Hepatocyte (in vitro differentiated cells): ENCODE data around the gene MED9. TPM values are rescaled to one million over a fixed set of nuclear protein-coding genes. Genes with fewer than 3 reads are reported as not detected.
A peak's percentile ranks its signal among the peaks of the same experiment; 100 is the strongest.

Experiments used
- DNase-seq: peaks from one replicate; pipeline ENCODE4 v3.0.0-alpha.2; 2016; ENCODE audit warnings: low spot score
- H2AFZ ChIP-seq: fragments of 200-600 bp; sonication (generic); 2 replicates; pipeline ENCODE4 v1.6.0; 2016; ENCODE audit warnings: antibody characterized with exemption, mild to moderate bottlenecking
- H3K27ac ChIP-seq: fragments of 200-600 bp; sonication (generic); 2 replicates; pipeline ENCODE4 v1.5.1; 2016; ENCODE audit warnings: mild to moderate bottlenecking
- H3K27me3 ChIP-seq: fragments of 200-600 bp; sonication (generic); 2 replicates; pipeline ENCODE4 v1.6.1; 2016
- H3K36me3 ChIP-seq: fragments of 200-600 bp; sonication (generic); replicated peaks from 2 replicates; pipeline ENCODE4 v1.5.1; 2016; ENCODE audit warnings: low read depth; ENCODE audit not compliant: insufficient read depth
- H3K4me1 ChIP-seq: fragments of 200-600 bp; sonication (generic); 2 replicates; pipeline ENCODE4 v1.5.1; 2016; ENCODE audit warnings: mild to moderate bottlenecking, moderate library complexity; ENCODE audit not compliant: insufficient read depth
- H3K4me2 ChIP-seq: fragments of 200-600 bp; sonication (generic); 2 replicates; pipeline ENCODE4 v1.6.0; 2016
- H3K4me3 ChIP-seq: fragments of 200-600 bp; sonication (generic); 2 replicates; pipeline ENCODE4 v1.5.1; 2016; ENCODE audit warnings: mild to moderate bottlenecking
- H3K79me2 ChIP-seq: fragments of 200-600 bp; sonication (generic); 2 replicates; pipeline ENCODE4 v1.6.0; 2017; ENCODE audit warnings: mild to moderate bottlenecking
- H3K9me2 ChIP-seq: fragments of 200-600 bp; sonication (generic); replicated peaks from 2 replicates; pipeline ENCODE4 v1.6.0; 2017; ENCODE audit warnings: mild to moderate bottlenecking; ENCODE audit not compliant: insufficient read depth
- H3K9me3 ChIP-seq: fragments of 200-600 bp; sonication (generic); 2 replicates; pipeline ENCODE4 v1.5.1; 2016; ENCODE audit warnings: low read depth, mild to moderate bottlenecking
- H4K20me1 ChIP-seq: fragments of 200-600 bp; sonication (generic); 2 replicates; pipeline ENCODE4 v1.6.0; 2016; ENCODE audit warnings: mild to moderate bottlenecking; ENCODE audit not compliant: insufficient read depth, poor library complexity, severe bottlenecking
- CTCF ChIP-seq: fragments of 200-600 bp; sonication (generic); IDR thresholded peaks from 2 replicates; pipeline ENCODE4 v1.5.1; 2016; ENCODE audit warnings: antibody characterized with exemption, mild to moderate bottlenecking; ENCODE audit not compliant: poor library complexity
- EZH2 ChIP-seq: fragments of 200-600 bp; sonication (generic); IDR thresholded peaks from 2 replicates; pipeline ENCODE4 v1.6.1; 2016; ENCODE audit warnings: antibody characterized with exemption, mild to moderate bottlenecking, borderline replicate concordance
- EZH2phosphoT487 ChIP-seq: fragments of 200-600 bp; sonication (generic); IDR thresholded peaks from one replicate; pipeline ENCODE4 v1.6.1; 2018; ENCODE audit warnings: antibody characterized with exemption, mild to moderate bottlenecking, low read depth, moderate library complexity; ENCODE audit not compliant: unreplicated experiment, severe bottlenecking
- WGBS: methylation state at CpG from one replicate; pipeline ENCODE4 v1.1.6; 2016; ENCODE audit warnings: low lambda C conversion rate; ENCODE audit errors: missing lambda C conversion rate; 5-methylcytosine and 5-hydroxymethylcytosine counted together
- polyA plus RNA-seq: library from polyadenylated mRNA; unstranded; fragments of >200 nt; fragmentation: Nextera tagmentation; extraction: Ambion mirVana; gene quantifications from 2 replicates; pipeline ENCODE4 v1.2.1, GENCODE V29; 2016
- total RNA-seq: library from RNA; depleted of rRNA; stranded (reverse); fragments of >200 nt; gene quantifications from 2 replicates; pipeline ENCODE4 v1.2.3, GENCODE V29; 2014

The MED9 gene
- total and polyA plus RNA-seq, 2 experiments from 2014 or later, result 17.1 to 17.3 TPM

- TF ChIP-seq EZH2phosphoT487 (no peak), EZH2 (no peak), CTCF (no peak)
Observed at GRCh38 chr17:17440938-17441675, 35.7 kb upstream of the MED9 start.

GRCh38 chr17:17443173-17443572 lies 33.6 kb upstream of the MED9 start:
- H4K20me1 ChIP-seq, result no peaks in the 10 kb centered on the region
- H3K4me2 ChIP-seq, result no peak overlapping the region
- 93% methylated on average over 2 of the region's 14 CpGs for WGBS
- no peak for DNase-seq
- H3K4me3 ChIP-seq, result no peak overlapping the region
- H2AFZ ChIP-seq, result no peak overlapping the region
- no peaks in the 10 kb centered on the region for H3K9me2 ChIP-seq
- no peak overlapping the region for H3K27ac ChIP-seq
- H3K36me3 ChIP-seq, result no peaks in the 10 kb centered on the region
- H3K79me2 ChIP-seq, result no peaks in the 10 kb centered on the region
- no peak for TF ChIP-seq EZH2
- no peak for TF ChIP-seq EZH2phosphoT487
- TF ChIP-seq CTCF, result no peak
- H3K9me3 ChIP-seq, result no peaks in the 10 kb centered on the region
- H3K27me3 ChIP-seq, result no peaks in the 10 kb centered on the region
- no peaks in the 10 kb centered on the region for H3K4me1 ChIP-seq

More at GRCh38 chr17:17440938-17441675, 35.7 kb upstream of the MED9 start:
- no peaks in the 10 kb centered on the region for H3K36me3 ChIP-seq
- H3K4me2 ChIP-seq, result no peak overlapping the region
- H3K27me3 ChIP-seq, result no peaks in the 10 kb centered on the region
- no peaks in the 10 kb centered on the region for H4K20me1 ChIP-seq
- no peaks in the 10 kb centered on the region for H3K79me2 ChIP-seq
- 89% methylated on average over 11 of the region's 11 CpGs for WGBS
- H3K27ac ChIP-seq, result peak overlapping the region; percentile 33
- H3K9me2 ChIP-seq, result no peaks in the 10 kb centered on the region
- no peaks in the 10 kb centered on the region for H3K4me1 ChIP-seq
- H3K9me3 ChIP-seq, result no peaks in the 10 kb centered on the region
- DNase-seq, result no peak
- H2AFZ ChIP-seq, result no peak overlapping the region
- no peak overlapping the region for H3K4me3 ChIP-seq

DNA sequence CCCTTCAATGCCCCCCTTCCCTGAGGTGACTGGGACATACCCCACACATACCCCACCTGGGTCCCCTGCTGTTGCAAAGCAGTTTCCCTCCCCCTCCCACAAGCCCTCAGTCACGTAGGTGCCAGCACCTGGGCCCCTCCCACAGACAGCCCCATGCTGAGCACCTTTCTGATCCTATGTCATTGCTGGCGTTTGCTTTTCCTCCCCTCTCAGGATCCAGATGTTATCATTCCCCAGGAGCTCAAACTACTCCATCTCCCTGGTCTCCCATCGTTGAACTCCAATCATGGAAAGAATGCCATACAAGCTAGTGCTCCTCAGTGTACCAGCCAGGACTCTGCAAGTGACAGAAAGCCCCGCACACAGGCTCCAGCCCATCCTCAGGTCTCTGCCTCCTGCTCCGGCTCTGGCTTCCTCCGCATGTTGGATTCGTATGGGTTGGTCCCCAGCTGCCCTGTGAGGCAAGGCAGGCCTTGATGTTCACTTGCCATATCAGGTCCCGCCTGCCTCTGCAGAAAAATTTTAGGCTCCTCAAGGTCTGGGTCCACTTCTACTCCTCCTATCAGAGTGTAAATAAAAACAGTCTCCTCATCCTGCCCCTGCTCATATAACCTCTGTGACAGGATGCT lies 31.4 kb upstream of the MED9 start:
- DNase-seq, result no peak
- H3K36me3 ChIP-seq, result no peaks in the 10 kb centered on the region
- H3K4me3 ChIP-seq, result no peak overlapping the region
- no peaks in the 10 kb centered on the region for H4K20me1 ChIP-seq
- no peaks in the 10 kb centered on the region for H3K4me1 ChIP-seq
- WGBS, result 64% methylated on average over 8 of the region's 8 CpGs
- H3K27ac ChIP-seq, result peak overlapping the region; percentile 67
- H3K27me3 ChIP-seq, result no peaks in the 10 kb centered on the region
- no peak overlapping the region for H3K4me2 ChIP-seq
- H3K9me2 ChIP-seq, result no peaks in the 10 kb centered on the region
- no peak overlapping the region for H2AFZ ChIP-seq
- no peaks in the 10 kb centered on the region for H3K9me3 ChIP-seq
- no peaks in the 10 kb centered on the region for H3K79me2 ChIP-seq
- TF ChIP-seq CTCF (no peak), EZH2phosphoT487 (no peak), EZH2 (no peak)
